SK-N-SH (cell line): Measurements from ENCODE around the gene KIAA1586.

Experiments used
- CTCF ChIP-seq: fragments of 200-600 bp; sonication (generic); IDR thresholded peaks from 2 replicates; pipeline ENCODE4 v1.6.1; 2017; ENCODE audit warnings: antibody characterized with exemption, mild to moderate bottlenecking, moderate library complexity
- EP300 ChIP-seq, 2 experiments: IDR thresholded peaks; 2 replicates each; pipeline versions ENCODE4 v1.4.0 to v1.6.1; 2012; ENCODE audit warnings: borderline replicate concordance in 1 of 2, low read depth in 1 of 2, low read length in 1 of 2
- EZH2phosphoT487 ChIP-seq: fragments of 200-600 bp; sonication (generic); IDR thresholded peaks from 2 replicates; pipeline ENCODE4 v1.6.1; 2017; ENCODE audit warnings: low read depth, mixed run types, mild to moderate bottlenecking, antibody characterized with exemption, moderate library complexity, borderline replicate concordance
- FOXJ3 ChIP-seq: sonication (generic); formaldehyde crosslinking; IDR thresholded peaks from 2 replicates; pipeline ENCODE4 v1.5.1; 2020; ENCODE audit warnings: mild to moderate bottlenecking, missing genetic modification reagents
- FOXM1 ChIP-seq: IDR thresholded peaks from 2 replicates; pipeline ENCODE4 v1.4.0; 2012; ENCODE audit warnings: low read depth, mild to moderate bottlenecking
- GATA2 ChIP-seq: sonication (generic); formaldehyde crosslinking; IDR thresholded peaks from 2 replicates; pipeline ENCODE4 v1.5.0; 2020; ENCODE audit warnings: mild to moderate bottlenecking, missing genetic modification reagents
- MAX ChIP-seq: IDR thresholded peaks from 2 replicates; pipeline ENCODE4 v1.4.0; 2012; ENCODE audit warnings: low read depth
- MXI1 ChIP-seq: IDR thresholded peaks from 2 replicates; pipeline ENCODE4 v1.6.1; 2012; ENCODE audit warnings: mild to moderate bottlenecking, low read depth, low read length, improper control_type of control experiment
- PBX3 ChIP-seq: IDR thresholded peaks from 2 replicates; pipeline ENCODE4; 2012
- POLR2AphosphoS5 ChIP-seq: IDR thresholded peaks from 2 replicates; pipeline ENCODE4 v1.6.1; 2012; ENCODE audit warnings: low read depth, low read length
- TAF1 ChIP-seq: IDR thresholded peaks from 2 replicates; pipeline ENCODE4 v1.6.1; 2012; ENCODE audit warnings: low read depth, mild to moderate bottlenecking, low read length, moderate library complexity, borderline replicate concordance
- YY1 ChIP-seq: IDR thresholded peaks from 2 replicates; pipeline ENCODE4 v1.4.0; 2012; ENCODE audit warnings: low read depth, mild to moderate bottlenecking

- no peak for TF ChIP-seq CTCF
- no peak for TF ChIP-seq MAX
- no peak for TF ChIP-seq POLR2AphosphoS5
- TF ChIP-seq FOXJ3 (CRISPR knock-in tag) = no peak
- no peak for TF ChIP-seq GATA2 (CRISPR knock-in tag)
- TF ChIP-seq EZH2phosphoT487 = no peak
- no peak for TF ChIP-seq YY1
- TF ChIP-seq TAF1 = no peak
- no peak for TF ChIP-seq MXI1
- TF ChIP-seq PBX3 = no peak
- no peak for TF ChIP-seq FOXM1
- no peak for TF ChIP-seq EP300 (IDR thresholded peaks at IDR 0.05; ENCODE audit: borderline replicate concordance in 1 of 2, low read depth in 1 of 2, low read length in 1 of 2)
These were observed 57.8 kb downstream of the KIAA1586 start for GRCh38 chr6:57104336-57104735.
